Stimulated activated naive CD8-positive, alpha-beta T cell treated with anti-CD3 and anti-CD28 coated beads, Interleukin-15, Interleukin-2, amounts not matched to agents 100 U/mL and 50 U/mL, for 24 hours (primary cell): ENCODE results near the gene DAPK1.

Experiments used
- ATAC-seq: fragments of 150-1000 bp; cut with Tn5 transposase; one replicate; pipeline ENCODE4 v1.10.0; 2021
- DNase-seq: peaks from one replicate; pipeline ENCODE4 v3.0.0; 2021

DAPK1 gene

DNA sequence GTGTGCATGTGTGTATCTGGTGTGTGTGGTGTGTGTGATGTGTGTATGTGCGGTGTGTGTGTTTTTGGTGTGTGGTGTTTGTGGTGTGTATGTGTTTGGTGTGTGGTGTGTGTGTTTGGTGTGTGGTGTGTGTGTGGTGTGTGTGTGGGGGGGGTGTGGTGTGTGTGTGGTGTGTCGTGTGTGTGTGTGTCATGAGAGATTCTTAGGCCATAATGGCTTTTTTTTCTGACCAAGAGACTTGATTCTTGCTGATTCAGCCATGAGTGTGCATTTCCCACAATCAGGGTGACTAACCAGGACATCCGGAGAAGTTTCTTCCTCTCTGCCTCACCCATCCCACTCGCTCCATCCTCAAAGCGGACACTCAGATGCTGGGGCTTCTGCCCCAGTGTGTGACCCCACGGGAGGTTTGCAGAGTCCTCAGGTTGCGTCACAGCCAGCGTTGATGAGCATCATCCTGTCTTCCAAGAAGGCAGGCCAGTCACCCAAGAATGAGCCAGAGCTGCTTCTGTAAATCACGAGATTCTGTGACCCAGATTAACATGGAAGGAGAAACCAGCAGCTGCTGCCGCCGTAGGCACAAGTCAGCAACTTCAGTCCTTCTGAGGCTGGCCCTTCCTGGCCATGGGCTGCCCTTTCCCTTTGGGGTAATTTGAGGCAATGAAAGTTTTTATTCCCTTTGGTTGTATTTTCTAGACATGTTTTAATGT is 215.8 kb downstream of the DAPK1 start:
- no peak for DNase-seq
- ATAC-seq: peak; percentile 38

DNA sequence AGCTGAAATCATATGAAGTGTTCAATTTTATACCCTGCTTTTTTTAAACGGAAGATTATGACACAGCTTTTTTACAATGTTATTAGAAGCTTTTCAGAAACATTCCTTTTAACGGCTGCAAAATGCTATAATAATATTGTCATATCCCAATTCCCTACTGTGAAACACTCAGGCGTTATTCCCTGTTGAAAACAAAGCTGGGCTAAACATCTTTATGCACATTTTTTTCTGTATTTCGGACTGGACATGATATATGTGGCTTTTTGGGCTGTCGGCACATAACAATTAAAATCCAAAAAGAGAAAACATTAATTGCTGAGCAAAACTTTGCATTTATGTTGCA is 216.3 kb downstream of the DAPK1 start:
- no peak for ATAC-seq
- DNase-seq: no peak

DNA sequence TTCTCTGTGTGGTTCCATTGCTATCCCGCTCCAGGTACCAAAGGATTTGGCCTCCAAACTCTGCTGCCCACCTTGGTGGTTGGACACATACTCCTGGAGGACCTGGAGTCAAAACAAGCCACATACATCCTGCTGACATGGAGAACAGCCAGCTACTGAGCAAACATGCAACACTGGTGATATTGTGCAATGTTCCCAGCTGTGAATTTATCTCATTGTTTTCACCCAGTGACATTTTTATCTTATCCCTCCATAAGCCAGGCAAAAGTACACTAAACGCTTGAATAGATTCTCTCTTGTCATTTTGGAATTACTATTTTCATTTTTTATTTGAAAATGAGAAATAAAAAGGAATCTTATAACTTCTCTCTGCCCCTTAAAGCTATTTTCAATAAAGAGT is 217.2 kb downstream of the DAPK1 start:
- DNase-seq: no peak

GRCh38 chr9:87716141-87716540 is 218.5 kb downstream of the DAPK1 start:
- no peak for DNase-seq

More for the DNA sequence above, 217.2 kb downstream of the DAPK1 start:
- ATAC-seq: no peak

GRCh38 chr9:87717456-87717855 is 219.8 kb downstream of the DAPK1 start:
- ATAC-seq: no peak
- no peak for DNase-seq

More at GRCh38 chr9:87716141-87716540, 218.5 kb downstream of the DAPK1 start:
- ATAC-seq: no peak

DNA sequence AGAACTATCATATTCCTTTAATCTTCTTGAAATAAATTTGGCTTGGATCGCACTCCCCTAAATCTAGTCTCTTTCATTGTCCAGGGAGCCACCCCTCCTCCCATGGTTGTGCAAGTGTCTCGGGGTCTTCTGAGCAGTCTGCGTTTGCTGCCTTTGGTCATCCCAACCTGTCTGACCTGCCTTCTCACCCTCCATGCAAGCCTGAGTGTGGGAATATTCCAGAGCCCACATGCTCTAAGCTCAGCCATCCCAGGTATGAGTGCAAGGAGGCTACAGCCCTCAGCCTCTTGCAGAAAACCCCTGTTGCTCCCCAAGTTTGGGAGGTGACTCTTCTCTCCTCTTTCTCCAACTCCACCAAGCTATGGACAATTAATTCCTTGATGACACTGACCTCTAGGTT is 220.6 kb downstream of the DAPK1 start:
- ATAC-seq (no peak), DNase-seq (no peak)

DNA sequence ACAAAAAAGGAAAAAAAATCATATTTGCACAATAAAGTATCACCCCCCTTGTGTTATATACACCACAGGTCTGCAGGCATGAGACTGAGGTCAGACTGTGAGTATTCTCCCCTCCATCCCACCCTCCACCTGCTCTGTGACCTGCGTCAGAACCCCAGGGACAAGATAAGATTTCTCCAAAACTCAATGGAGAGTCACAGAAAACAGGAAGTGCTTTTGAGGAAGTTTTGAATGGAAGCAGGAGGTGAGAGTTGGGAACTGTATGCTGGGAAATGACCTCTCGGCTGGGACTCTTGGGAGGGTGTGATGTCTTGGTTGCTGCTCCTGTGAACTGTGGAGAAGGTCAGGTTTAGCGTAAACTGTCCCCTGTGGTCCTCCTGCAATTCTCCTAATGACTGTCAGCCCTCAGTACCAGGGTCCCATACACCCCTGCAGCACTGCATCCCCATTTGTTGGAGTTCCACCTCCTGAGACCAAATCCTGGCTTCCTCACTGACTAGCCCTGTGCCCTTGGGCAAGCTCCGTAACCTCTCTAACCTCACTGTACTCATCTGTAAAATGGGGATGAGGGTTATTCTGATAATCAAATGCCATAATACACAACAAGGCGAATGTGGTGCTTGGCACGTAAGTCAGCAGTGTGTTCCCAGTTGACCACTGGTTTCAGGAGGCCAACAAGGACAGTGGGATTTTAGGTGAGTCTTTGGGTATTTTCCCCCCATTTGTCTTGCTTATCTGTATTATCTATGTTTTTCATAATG is 221.4 kb downstream of the DAPK1 start:
- ATAC-seq: no peak
- no peak for DNase-seq

DNA sequence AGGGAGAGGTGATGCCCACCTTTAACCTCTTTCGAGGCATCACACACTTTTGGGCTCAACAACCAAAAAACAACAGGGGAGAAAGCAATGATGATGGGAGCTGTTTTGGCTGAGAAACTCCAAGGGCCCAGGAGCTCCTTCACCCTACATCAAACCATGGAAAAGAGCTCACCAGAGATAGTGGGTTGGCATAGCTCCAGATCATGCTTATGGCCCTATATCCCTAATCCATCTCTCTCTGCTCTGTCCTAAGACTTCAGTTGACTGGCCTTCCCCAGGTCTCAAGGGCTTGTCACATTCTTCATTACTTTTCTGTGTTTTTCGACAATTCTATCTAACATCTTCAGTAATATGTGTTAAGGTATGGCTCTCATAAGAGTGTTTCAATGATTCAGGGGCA is 222.5 kb downstream of the DAPK1 start:
- DNase-seq (no peak), ATAC-seq (no peak)

DNA sequence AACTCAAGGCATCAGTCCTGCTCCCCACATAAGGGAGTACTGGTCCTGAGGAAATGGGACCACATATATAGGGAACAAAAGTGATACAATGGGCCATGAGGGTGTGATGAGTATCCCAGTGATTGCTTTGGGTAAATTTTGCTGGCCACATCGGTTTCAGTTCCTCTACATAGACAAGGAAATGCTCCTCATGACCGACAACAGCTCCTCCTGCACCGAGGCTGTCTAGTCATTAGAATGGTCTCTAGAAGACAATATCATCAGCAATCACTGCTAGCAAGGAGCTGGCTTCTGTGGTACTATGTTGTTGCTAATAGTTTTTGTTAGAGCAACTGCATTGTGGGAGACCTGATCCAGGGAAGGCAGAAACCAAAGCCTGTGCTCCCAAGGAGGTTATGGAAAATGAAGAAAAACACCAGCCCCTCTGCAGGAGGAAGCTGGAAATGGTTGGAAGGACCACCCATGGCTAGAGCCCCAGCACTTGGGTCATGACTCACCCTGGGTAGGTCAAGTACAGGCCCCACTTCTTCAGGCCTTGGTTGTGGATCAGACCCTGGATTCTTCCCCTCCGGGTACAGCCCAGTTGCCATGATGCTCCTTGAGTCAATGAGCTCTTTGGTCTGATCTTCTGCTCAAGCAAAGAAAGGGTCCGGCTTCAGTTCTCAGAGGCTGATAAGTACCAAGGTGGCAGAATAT is 224.9 kb downstream of the DAPK1 start:
- ATAC-seq: no peak

DNA sequence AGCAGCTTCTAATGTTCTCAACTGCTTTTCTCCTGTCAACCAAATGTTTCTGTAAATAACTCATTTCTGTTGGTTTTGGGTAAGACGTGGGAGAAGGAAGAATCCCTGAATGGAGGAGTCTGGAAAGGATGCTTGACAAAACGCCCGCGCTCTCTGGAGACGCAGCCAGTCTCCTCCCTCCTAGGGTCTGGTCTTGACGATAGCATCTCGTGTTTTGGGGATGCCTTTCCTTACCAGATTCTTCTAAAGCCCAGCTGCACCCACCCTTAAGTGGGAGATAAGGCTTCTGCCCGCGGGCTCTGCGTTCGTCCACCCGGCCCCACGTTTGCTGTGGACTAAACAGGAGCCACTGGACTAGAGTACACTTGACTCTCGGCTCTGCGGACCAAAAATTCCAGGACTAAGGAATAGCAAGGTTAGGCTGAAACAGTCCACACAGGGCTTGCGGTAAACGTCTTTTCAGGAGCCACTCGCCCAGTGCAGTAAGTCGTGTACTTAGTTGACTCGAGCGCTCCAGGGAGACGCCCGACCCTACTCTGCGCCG is 227.8 kb downstream of the DAPK1 start:
- no peak for DNase-seq

More for the DNA sequence above, 224.9 kb downstream of the DAPK1 start:
- no peak for DNase-seq

DNA sequence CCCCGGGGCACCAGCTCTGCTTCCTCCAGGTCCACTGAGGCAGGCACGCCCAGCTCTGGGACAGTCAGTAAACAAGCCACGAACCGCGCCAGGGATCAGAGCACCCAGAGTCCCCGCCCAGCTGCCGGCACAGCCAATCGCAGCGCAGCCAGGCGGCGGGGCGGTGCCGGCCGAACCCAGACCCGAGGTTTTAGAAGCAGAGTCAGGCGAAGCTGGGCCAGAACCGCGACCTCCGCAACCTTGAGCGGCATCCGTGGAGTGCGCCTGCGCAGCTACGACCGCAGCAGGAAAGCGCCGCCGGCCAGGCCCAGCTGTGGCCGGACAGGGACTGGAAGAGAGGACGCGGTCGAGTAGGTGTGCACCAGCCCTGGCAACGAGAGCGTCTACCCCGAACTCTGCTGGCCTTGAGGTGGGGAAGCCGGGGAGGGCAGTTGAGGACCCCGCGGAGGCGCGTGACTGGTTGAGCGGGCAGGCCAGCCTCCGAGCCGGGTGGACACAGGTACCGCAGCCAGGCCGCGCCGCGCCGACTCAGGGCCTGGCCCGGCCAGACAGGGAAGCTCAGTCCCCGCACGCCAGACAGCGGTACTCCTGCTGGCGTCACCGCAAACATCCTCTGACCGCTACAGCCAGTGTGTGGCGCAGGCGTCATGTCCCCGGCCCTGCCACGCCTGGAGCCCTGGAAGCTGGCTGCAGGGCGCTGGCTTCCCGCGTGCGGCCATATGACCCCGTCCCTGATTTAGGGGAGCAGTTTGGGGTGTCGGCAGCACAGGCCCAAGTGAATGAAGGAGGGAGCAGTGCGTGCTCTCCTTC is 228.4 kb downstream of the DAPK1 start, which contains the start of gene CTSL:
Gene CTSL, plus strand, starts transcription at position 220 of the 810 bp plus-strand sequence. CDS start 1,485 bp downstream, outside the sequence.
- DNase-seq (peak; percentile 44), ATAC-seq (peak; percentile 63)

More for the DNA sequence above, 227.8 kb downstream of the DAPK1 start:
- no peak for ATAC-seq

- DNase-seq: no peak
- ATAC-seq: no peak
Observed at GRCh38 chr9:87729246-87729645, 231.6 kb downstream of the DAPK1 start.

GRCh38 chr9:87731321-87731720 is 233.7 kb downstream of the DAPK1 start:
- ATAC-seq: no peak

DNA sequence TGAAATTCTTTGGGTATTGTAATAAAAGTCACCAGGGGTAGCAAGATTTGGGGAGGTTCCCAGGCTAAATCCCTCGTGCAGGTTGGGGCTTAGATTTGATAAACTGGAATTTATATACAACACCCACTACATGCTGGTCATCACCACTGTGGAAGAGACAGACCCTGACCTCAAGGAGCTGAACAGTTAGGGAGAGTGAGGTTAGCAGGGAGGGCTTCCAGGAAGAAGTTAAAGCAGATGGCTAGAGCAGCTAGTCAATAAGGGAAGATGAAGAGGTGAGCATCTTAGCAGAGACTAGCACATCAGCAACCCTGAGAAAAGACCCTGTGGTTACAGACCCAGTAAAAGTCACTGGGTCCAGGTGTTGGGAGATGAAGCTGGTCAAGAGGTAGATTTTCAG is 234.7 kb downstream of the DAPK1 start:
- DNase-seq (no peak), ATAC-seq (no peak)

More at GRCh38 chr9:87731321-87731720, 233.7 kb downstream of the DAPK1 start:
- DNase-seq: no peak

DNA sequence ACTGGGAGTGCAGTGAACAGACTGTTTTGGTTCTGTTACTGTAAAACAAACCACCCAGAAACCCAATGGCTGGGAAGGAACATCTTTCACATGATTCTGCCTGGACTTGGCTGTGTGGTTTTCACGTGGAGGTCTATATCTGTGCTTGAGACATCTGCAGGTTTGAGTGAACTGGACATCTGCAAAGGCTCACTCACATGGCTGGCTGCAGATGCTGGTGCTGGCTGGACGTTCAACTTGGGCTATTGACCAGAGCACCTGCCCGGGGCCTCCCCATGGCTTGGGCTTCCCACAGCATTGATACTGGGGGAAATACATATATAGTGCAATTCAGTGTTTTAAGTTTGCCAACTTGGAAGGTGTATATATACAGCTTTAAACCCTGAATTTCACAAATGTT is 235.1 kb downstream of the DAPK1 start:
- DNase-seq (no peak), ATAC-seq (no peak)

- ATAC-seq: no peak
- no peak for DNase-seq
Observed at GRCh38 chr9:87733273-87734052, 235.8 kb downstream of the DAPK1 start.

DNA sequence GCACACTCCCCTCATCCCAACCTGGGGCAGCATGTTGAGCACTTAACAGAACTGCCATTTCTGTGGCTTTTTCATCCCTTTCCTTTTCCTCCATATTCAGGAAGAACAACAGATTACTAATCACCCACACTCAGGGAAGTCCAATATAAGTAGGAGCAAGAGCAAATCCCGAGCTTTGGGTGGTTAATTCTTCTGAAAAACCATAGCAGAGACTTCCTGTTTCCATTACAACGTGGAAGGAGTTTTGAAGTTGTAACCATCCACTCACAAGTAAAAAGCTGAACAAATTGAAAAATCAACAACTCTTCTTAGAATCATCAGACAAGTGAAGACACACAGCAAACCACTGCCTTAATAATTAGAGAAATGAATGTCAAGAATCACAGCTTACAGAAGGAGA is 236.4 kb downstream of the DAPK1 start:
- no peak for DNase-seq
- ATAC-seq: no peak

GRCh38 chr9:87739546-87739945 is 241.9 kb downstream of the DAPK1 start:
- no peak for ATAC-seq
- no peak for DNase-seq

DNA sequence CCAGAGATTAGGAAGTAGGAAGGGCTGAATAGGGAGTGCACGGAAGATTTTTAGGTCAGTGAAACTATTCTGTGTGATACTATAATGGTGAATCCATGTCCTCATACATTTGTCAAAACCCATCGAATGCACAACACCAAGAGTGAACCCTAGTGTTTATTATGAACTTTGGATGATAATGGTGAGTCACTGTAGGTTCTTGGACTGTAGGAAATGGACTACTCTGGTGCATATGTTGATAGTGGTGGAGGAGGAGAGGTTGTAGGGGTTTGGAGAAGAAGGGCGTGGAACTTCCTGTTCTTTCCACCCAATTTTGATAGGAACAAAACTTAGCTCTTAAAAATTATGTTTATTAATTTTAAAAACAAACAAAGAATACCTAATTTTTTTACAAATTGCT is 242.5 kb downstream of the DAPK1 start:
- DNase-seq (no peak), ATAC-seq (no peak)

DNA sequence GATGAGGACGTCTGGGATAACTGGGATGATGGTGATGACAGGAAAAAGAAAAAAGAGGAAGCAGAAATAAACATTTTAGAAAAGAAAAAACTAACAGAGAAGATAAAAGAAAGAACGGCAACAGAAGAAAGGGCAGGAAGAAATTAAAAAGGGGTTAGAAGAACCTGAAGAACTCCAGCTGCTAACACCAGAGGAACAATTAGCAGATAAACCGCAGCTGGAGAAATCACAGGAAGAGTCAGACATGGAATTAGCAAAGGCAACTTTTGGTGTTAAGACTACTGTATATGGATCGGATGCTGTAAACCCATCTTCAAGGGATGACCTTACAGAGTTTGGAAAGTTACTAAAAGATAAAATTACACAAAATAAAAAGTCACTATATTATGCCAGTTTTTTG is 243.7 kb downstream of the DAPK1 start:
- no peak for DNase-seq
- ATAC-seq: no peak

DNA sequence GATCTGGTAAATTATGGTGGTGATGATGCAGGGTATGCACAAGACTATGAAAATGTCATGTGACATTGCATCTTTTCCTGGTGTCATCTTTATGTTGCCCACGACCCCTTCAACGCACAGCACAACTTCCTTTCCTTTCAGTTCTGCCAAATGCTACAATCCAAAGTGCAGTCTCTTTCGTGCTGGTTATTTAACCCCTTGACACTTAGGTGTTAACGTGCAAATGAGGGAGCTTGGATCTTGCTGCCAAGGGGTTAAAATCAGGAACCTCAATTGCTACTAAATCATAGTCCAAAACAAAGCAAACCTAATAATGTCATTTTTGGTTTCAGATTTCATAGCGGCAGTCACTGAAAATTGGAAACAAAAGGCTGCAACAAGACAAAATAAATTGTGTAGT is 244.2 kb downstream of the DAPK1 start:
- ATAC-seq (no peak), DNase-seq (no peak)
